ENCODE measurements around the gene NOS1AP. TPM values are rescaled to one million over a fixed set of nuclear protein-coding genes. Genes with fewer than 3 reads are reported as not detected.

NOS1AP gene
- polyA plus RNA-seq, 1 experiment: 0.04 TPM

DNA sequence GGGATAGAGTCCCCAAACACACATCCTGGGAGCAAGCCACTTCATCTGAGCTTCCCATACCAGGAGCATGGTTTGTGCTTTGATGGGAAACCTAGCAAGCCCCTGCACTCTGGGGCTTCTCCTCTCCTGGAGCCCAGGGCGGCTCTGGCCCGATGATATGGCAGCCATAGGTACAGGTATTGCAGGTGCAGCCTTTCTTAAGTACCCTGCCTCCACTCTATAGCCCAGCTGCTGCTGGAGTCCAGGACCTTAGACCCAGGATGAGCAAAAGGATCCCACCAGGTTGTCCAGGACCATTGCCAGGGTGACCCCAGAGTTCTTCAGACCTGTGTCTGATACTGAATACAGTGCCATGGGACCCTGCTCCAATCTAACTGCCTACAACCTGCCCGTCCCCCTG, 316.2 kb downstream of the NOS1AP start:
- POLR2A ChIA-PET: no interaction called here
- no peak overlapping the region for H3K4me3 ChIP-seq (ENCODE audit: low read depth, low read length)
- TF ChIP-seq, protein P1, sequence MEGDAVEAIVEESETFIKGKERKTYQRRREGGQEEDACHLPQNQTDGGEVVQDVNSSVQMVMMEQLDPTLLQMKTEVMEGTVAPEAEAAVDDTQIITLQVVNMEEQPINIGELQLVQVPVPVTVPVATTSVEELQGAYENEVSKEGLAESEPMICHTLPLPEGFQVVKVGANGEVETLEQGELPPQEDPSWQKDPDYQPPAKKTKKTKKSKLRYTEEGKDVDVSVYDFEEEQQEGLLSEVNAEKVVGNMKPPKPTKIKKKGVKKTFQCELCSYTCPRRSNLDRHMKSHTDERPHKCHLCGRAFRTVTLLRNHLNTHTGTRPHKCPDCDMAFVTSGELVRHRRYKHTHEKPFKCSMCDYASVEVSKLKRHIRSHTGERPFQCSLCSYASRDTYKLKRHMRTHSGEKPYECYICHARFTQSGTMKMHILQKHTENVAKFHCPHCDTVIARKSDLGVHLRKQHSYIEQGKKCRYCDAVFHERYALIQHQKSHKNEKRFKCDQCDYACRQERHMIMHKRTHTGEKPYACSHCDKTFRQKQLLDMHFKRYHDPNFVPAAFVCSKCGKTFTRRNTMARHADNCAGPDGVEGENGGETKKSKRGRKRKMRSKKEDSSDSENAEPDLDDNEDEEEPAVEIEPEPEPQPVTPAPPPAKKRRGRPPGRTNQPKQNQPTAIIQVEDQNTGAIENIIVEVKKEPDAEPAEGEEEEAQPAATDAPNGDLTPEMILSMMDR (IDR thresholded peaks at IDR 0.05; ENCODE audit: low read depth, low read length): no peak
- peaks cover 25% of the 10 kb centered on the region for H3K27me3 ChIP-seq (ENCODE audit: control insufficient read depth, insufficient read depth, low read length)
- no peak overlapping the region for H3K27ac ChIP-seq (ENCODE audit: low read depth, low read length)
- no peak for DNase-seq (ENCODE audit: low read depth, low spot score)
- H3K9me3 ChIP-seq (ENCODE audit: control insufficient read depth, insufficient read depth, low read length): no peaks in the 10 kb centered on the region
- CTCF ChIA-PET: no interaction called here

DNA sequence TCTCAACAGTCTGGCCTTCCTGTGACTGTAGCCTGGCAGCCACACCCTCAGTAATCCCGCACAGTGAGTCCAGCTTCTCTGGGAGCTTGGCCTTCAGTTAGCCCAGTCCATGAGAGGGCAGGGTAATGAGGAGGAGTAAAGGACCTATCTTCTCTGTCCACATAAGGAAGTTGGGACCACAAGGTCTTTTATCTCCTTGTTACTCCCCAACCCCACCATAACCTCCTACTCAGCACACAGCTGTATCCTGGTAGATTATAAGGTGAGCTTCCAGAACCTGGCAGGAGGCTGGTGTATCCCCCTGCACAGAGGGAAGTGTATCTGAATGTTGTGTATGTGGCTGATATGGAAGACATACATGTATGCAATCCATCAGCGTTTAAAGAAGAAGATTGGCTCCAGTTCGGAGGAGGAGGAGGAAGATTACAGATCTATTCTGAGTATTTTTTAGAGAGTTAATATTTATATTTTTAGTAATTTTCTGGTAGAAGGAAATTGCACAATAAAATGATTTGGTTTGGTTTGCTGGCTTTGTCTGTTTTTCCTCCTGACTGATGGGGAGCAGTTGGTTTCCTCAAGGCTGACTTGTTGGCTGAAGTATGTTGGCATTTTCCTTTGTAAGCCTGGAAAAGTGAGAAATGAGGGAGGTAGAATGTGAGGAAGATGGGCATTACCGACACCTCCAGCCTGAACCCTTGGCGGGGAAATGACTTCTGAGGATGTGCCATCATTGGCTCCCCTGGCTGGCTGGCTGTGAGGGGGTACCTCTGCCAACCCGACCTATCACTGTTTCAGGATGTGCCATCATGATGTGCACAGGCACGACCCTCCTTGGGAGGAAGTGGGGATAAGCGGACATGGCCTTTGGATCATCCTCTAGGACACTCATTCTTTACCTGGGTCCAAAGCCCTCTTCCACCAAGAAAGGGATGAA, 317.1 kb downstream of the NOS1AP start:
- CTCF ChIA-PET: no interaction called here
- TF ChIP-seq, protein P1 (IDR thresholded peaks at IDR 0.05; ENCODE audit: low read depth, low read length): no peak
- no peak for DNase-seq (ENCODE audit: low read depth, low spot score)
- Histone ChIP-seq H3K27me3 (ENCODE audit: control insufficient read depth, insufficient read depth, low read length) (peaks cover 24% of the 10 kb centered on the region), H3K4me3 (ENCODE audit: low read depth, low read length) (no peak overlapping the region), H3K9me3 (ENCODE audit: control insufficient read depth, insufficient read depth, low read length) (no peaks in the 10 kb centered on the region), H3K27ac (ENCODE audit: low read depth, low read length) (no peak overlapping the region)
- POLR2A ChIA-PET: no interaction called here

DNA sequence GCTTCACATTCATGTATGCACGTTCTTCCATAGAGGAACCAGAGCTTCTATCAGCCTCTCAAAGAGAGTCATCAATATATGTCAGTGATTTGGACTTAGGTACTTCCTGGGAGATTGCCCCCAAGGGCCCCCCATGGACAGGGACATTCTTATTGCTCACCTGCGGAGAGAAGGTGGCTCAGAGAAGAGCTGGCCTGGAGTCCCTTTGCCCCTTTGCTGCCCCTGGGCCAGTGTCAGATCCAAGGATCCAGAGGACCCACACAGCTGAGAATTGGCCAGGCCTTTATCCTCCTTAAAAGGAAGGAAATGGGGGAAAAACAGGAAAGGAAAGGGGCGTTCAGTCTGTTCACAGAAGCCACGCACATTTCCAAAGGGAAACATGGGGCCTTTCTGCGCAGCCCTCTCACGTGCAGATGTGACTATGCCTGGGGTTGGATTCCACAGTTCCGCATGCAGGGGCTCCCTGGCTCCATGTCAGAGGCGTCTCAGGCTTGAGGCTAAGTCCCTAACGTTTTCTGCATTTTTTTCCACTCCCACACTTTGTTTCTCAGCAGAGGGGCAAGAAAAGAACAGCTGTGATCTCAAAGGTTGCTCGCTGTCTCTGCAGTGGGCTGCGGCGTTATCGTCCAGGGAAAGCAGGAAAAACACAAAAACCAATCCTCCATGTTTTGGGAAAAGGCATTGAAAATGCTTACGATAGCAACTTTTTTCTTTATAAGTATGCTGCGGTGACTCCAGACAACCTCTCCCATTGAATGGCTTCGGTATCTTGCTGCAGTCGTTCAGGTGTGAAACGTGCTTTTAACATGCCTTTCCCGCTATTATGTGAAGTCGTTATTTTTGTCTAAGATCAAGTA, 318.0 kb downstream of the NOS1AP start:
- Histone ChIP-seq H3K27ac (ENCODE audit: low read depth, low read length) (no peak overlapping the region), H3K27me3 (ENCODE audit: control insufficient read depth, insufficient read depth, low read length) (peaks cover 24% of the 10 kb centered on the region), H3K9me3 (ENCODE audit: control insufficient read depth, insufficient read depth, low read length) (no peaks in the 10 kb centered on the region), H3K4me3 (ENCODE audit: low read depth, low read length) (no peak overlapping the region)
- TF ChIP-seq, protein P1 (IDR thresholded peaks at IDR 0.05; ENCODE audit: low read depth, low read length): no peak
- CTCF ChIA-PET: no interaction called here
- POLR2A ChIA-PET: no interaction called here
- no peak for DNase-seq (ENCODE audit: low read depth, low spot score)

DNA sequence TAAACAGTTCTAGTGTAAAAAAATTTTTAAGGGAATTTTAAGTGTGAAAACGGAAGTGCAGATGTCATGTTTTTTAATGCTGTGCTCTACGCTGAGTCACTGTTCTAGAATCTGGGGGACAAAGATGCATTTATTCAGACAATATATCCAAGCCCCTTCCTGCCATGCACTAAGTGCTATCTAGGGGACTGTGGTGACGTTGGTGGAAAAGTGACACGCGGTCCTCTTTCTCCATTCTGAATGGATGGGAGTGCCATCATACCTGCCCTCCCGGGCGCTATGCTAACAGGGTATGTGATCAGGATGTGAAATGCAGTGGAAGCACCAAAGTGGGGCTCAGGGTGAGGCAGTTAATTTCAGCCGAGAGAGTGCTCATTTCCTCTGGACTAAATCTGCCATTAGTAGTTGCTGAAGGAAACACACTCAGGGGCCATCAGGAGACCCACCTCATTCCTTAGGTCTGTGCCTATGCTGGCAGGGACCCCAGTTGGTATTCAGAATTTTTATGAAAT, 318.6 kb downstream of the NOS1AP start:
- POLR2A ChIA-PET: no interaction called here
- Histone ChIP-seq H3K4me3 (ENCODE audit: low read depth, low read length) (no peak overlapping the region), H3K9me3 (ENCODE audit: control insufficient read depth, insufficient read depth, low read length) (no peaks in the 10 kb centered on the region), H3K27ac (ENCODE audit: low read depth, low read length) (no peak overlapping the region), H3K27me3 (ENCODE audit: control insufficient read depth, insufficient read depth, low read length) (peaks cover 24% of the 10 kb centered on the region)
- no peak for DNase-seq (ENCODE audit: low read depth, low spot score)
- CTCF ChIA-PET: interaction anchor here (0.8 to 1.7 kb wide), 2 partner anchors 10 to 332 kb away, joined by 3 to 7 read pairs; no protein-coding TSS in a partner anchor
- TF ChIP-seq, protein P1 (IDR thresholded peaks at IDR 0.05; ENCODE audit: low read depth, low read length): no peak
